AG10803 (cell line): ENCODE data around the gene RWDD4.
A peak's percentile ranks its signal among the peaks of the same experiment; 100 is the strongest.

Experiments
- DNase-seq: peaks from one replicate; pipeline ENCODE4 v3.0.0; 2010; ENCODE audit warnings: low read depth
- H3K4me3 ChIP-seq: 2 replicates; pipeline ENCODE4 v1.5.1; 2011; ENCODE audit warnings: mild to moderate bottlenecking, low read length, control low read depth
- TF ChIP-seq, protein P1 (sequence below): conservative IDR thresholded peaks from 2 replicates; pipeline ENCODE4 v1.5.1; 2011; ENCODE audit warnings: mild to moderate bottlenecking, low read length, control low read depth, inconsistent platforms

RWDD4 gene

GRCh38 chr4:183591301-183591700 lies 67.7 kb downstream of the RWDD4 start:
- TF ChIP-seq, protein P1, sequence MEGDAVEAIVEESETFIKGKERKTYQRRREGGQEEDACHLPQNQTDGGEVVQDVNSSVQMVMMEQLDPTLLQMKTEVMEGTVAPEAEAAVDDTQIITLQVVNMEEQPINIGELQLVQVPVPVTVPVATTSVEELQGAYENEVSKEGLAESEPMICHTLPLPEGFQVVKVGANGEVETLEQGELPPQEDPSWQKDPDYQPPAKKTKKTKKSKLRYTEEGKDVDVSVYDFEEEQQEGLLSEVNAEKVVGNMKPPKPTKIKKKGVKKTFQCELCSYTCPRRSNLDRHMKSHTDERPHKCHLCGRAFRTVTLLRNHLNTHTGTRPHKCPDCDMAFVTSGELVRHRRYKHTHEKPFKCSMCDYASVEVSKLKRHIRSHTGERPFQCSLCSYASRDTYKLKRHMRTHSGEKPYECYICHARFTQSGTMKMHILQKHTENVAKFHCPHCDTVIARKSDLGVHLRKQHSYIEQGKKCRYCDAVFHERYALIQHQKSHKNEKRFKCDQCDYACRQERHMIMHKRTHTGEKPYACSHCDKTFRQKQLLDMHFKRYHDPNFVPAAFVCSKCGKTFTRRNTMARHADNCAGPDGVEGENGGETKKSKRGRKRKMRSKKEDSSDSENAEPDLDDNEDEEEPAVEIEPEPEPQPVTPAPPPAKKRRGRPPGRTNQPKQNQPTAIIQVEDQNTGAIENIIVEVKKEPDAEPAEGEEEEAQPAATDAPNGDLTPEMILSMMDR, result no peak
- peak; percentile 55 for DNase-seq

More at GRCh38 chr4:183591301-183591700, 67.7 kb downstream of the RWDD4 start:
- no peak overlapping the region for H3K4me3 ChIP-seq
